HG02852 (cell line): ENCODE measurements around the gene SMARCA4.
"Not testable (repeated sequence)": the region's sequence is repeated elsewhere in the genome, so short reads cannot be mapped to it uniquely, and the experiment has no call there.

Source experiments
- ATAC-seq: cut with Tn5 transposase; IDR thresholded peaks from one replicate; pipeline ENCODE4 v1.9.1; 2021; ENCODE audit warnings: mild to moderate bottlenecking, moderate library complexity; ENCODE audit not compliant: unreplicated experiment

The SMARCA4 gene

GRCh38 chr19:11092181-11092538 is 131.3 kb downstream of the SMARCA4 start:
- ATAC-seq, result no peak

- no peak for ATAC-seq
These were observed 132.9 kb downstream of the SMARCA4 start for GRCh38 chr19:11093689-11094238.

- ATAC-seq, result no peak
These were observed 133.7 kb downstream of the SMARCA4 start for GRCh38 chr19:11094520-11094894.

- ATAC-seq, result peak; percentile 49
These were observed 135.5 kb downstream of the SMARCA4 start for GRCh38 chr19:11096210-11096841.

GRCh38 chr19:11097367-11097766 is 136.5 kb downstream of the SMARCA4 start:
- ATAC-seq, result not testable (repeated sequence)

- no peak for ATAC-seq
These were observed 137.5 kb downstream of the SMARCA4 start for GRCh38 chr19:11098327-11098726.

GRCh38 chr19:11098861-11099260 is 138.0 kb downstream of the SMARCA4 start:
- no peak for ATAC-seq

GRCh38 chr19:11100049-11100448 is 139.2 kb downstream of the SMARCA4 start:
- ATAC-seq, result no peak

GRCh38 chr19:11101057-11101456 is 140.2 kb downstream of the SMARCA4 start:
- no peak for ATAC-seq

GRCh38 chr19:11102944-11103343 is 142.1 kb downstream of the SMARCA4 start:
- ATAC-seq, result no peak

- ATAC-seq, result not testable (repeated sequence)
These were observed 142.8 kb downstream of the SMARCA4 start for GRCh38 chr19:11103667-11104066.

- ATAC-seq, result no peak
These were observed 144.3 kb downstream of the SMARCA4 start for GRCh38 chr19:11105014-11105636.

- no peak for ATAC-seq
These were observed 145.6 kb downstream of the SMARCA4 start for GRCh38 chr19:11106477-11106876.

GRCh38 chr19:11108746-11109145 is 147.9 kb downstream of the SMARCA4 start:
- ATAC-seq, result no peak

- ATAC-seq, result no peak
These were observed 150.4 kb downstream of the SMARCA4 start for GRCh38 chr19:11111117-11111770.

GRCh38 chr19:11111771-11112144 is 150.9 kb downstream of the SMARCA4 start:
- no peak for ATAC-seq
